Keratinocyte (primary cell): Measurements from ENCODE around the gene ESRP2. TPM values are rescaled to one million over a fixed set of nuclear protein-coding genes. Genes with fewer than 3 reads are reported as not detected.

ENCODE experiments used
- DNase-seq: peaks from one replicate; pipeline ENCODE4 v3.0.0-alpha.2; 2011; ENCODE audit warnings: low read depth, missing footprints, low spot score
- FAIRE-seq: peaks from 2 replicates; lab custom pipeline; 2011; peaks lifted over from hg19 to GRCh38; lab: Jason Lieb, UNC
- H2AFZ ChIP-seq: 2 replicates; pipeline ENCODE4 v1.6.0; 2012; ENCODE audit warnings: low read length, control low read depth, inconsistent platforms; ENCODE audit not compliant: control insufficient read depth
- H3K27ac ChIP-seq: 2 replicates; pipeline ENCODE4 v1.5.1; 2011; ENCODE audit warnings: low read length; ENCODE audit not compliant: control insufficient read depth, insufficient read depth
- H3K27me3 ChIP-seq: 3 replicates; pipeline ENCODE4 v1.6.0; 2011; ENCODE audit warnings: low read length; ENCODE audit not compliant: control insufficient read depth, insufficient read depth; ENCODE audit errors: extremely low read depth
- H3K36me3 ChIP-seq, 2 experiments: 2 replicates in 1 of 2; 3 replicates in 1 of 2; pipeline ENCODE4 v1.5.1; 2011; ENCODE audit warnings: low read length in 2 of 2, mild to moderate bottlenecking in 1 of 2; ENCODE audit not compliant: control insufficient read depth in 2 of 2, insufficient read depth in 2 of 2; ENCODE audit errors: extremely low read depth in 1 of 2
- H3K4me1 ChIP-seq: 3 replicates; pipeline ENCODE4 v1.5.1; 2011; ENCODE audit warnings: low read length; ENCODE audit not compliant: control insufficient read depth, insufficient read depth; ENCODE audit errors: extremely low read depth
- H3K4me2 ChIP-seq: 3 replicates; pipeline ENCODE4 v1.6.0; 2011; ENCODE audit warnings: low read depth, low read length; ENCODE audit not compliant: control insufficient read depth, insufficient read depth; ENCODE audit errors: extremely low read depth
- H3K4me3 ChIP-seq, 3 experiments: fragments of 200-600 bp in 1 of 3; sonication (generic) in 1 of 3; 2 replicates in 2 of 3; 3 replicates in 1 of 3; pipeline ENCODE4 v1.5.1; 2011 to 2016; ENCODE audit warnings: low read length in 3 of 3, mild to moderate bottlenecking in 3 of 3, control low read depth in 2 of 3, inconsistent platforms in 1 of 3, low read depth in 1 of 3, mixed read lengths in 1 of 3, mixed run types in 1 of 3, moderate library complexity in 1 of 3; ENCODE audit not compliant: control insufficient read depth in 2 of 3, insufficient read depth in 2 of 3; ENCODE audit errors: extremely low read depth in 1 of 3
- H3K79me2 ChIP-seq: 2 replicates; pipeline ENCODE4 v1.6.0; 2012; ENCODE audit warnings: low read length; ENCODE audit not compliant: control insufficient read depth, insufficient read depth
- H3K9ac ChIP-seq: 3 replicates; pipeline ENCODE4 v1.6.0; 2011; ENCODE audit warnings: low read length; ENCODE audit not compliant: control insufficient read depth, insufficient read depth; ENCODE audit errors: extremely low read depth
- H3K9me1 ChIP-seq: 3 replicates; pipeline ENCODE4 v1.6.0; 2011; ENCODE audit warnings: low read length; ENCODE audit not compliant: control insufficient read depth, insufficient read depth; ENCODE audit errors: extremely low read depth
- H3K9me3 ChIP-seq: 2 replicates; pipeline ENCODE4 v1.5.1; 2012; ENCODE audit warnings: low read depth, low read length; ENCODE audit not compliant: control insufficient read depth
- H4K20me1 ChIP-seq: 3 replicates; pipeline ENCODE4 v1.6.0; 2011; ENCODE audit warnings: low read length; ENCODE audit not compliant: control insufficient read depth, insufficient read depth; ENCODE audit errors: extremely low read depth
- EZH2 ChIP-seq: IDR thresholded peaks from one replicate; pipeline ENCODE4 v1.6.1; 2012; ENCODE audit warnings: inconsistent platforms, mild to moderate bottlenecking, low read length, moderate library complexity
- dilution Hi-C: fragments of 300-500 bp; cut with MboI; formaldehyde crosslinking; loops from one replicate; pipeline ENCODE4 v1.7.0; 2020; ENCODE audit warnings: low sequenced_read_pairs; ENCODE audit not compliant: extremely low pct_ligation_motif_present
- polyA plus RNA-seq, 5 experiments: library from polyadenylated mRNA; depleted of rRNA in 3 of 5; stranded (reverse) in 3 of 5; stranded (forward) in 1 of 5; unstranded in 1 of 5; fragments of >200 nt; gene quantifications; 1 replicate in 1 of 5; 2 replicates in 3 of 5; 3 replicates in 1 of 5; pipeline versions ENCODE4 v1.2.1 to v1.2.3, GENCODE V29; 2011 to 2012; ENCODE audit warnings: missing spikeins in 2 of 5, low read depth in 1 of 5, low replicate concordance in 1 of 5
- TF ChIP-seq, protein P1 (sequence below), 3 experiments: IDR thresholded peaks in 1 of 3; conservative IDR thresholded peaks in 1 of 3; optimal IDR thresholded peaks in 1 of 3; 2 replicates in 2 of 3; 3 replicates in 1 of 3; pipeline versions ENCODE3 to v1.5.1; 2011; ENCODE audit warnings: low read length in 3 of 3, mild to moderate bottlenecking in 3 of 3, moderate library complexity in 2 of 3, control low read depth in 1 of 3, inconsistent platforms in 1 of 3; ENCODE audit not compliant: insufficient read depth in 2 of 3; ENCODE audit errors: extremely low read depth in 1 of 3

ESRP2 gene
- polyA plus RNA-seq, 1 donor (not counting 4 experiments of a cell fraction or from before 2014, with no cell fraction given): 39.2 TPM

DNA sequence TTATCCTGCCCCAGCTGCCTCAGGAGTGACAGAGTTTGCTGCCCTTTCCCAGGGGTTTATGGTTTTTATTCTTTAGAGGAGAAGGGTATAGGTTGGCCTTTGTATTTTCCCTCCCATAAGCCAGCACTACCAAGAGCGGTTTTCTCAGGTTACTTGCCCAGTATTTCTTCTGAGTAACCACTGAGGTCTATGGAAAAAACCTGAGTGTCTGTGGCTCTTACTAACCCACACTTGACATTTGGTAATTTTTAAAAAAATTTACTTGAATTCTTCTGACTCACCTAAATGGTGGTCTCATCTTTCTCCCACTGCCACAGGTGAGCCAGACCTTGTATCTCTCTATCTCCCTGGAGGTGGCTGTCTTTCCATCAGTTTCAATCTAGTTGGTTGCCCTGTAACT lies 34.4 kb upstream of the ESRP2 start:
- Histone ChIP-seq H3K4me3 (no peak overlapping the region), H3K9me1 (peaks cover 16% of the 10 kb centered on the region), H2AFZ (no peak overlapping the region), H3K4me1 (peaks cover 43% of the 10 kb centered on the region), H4K20me1 (peaks cover 18% of the 10 kb centered on the region), H3K4me2 (no peak overlapping the region), H3K27ac (no peak overlapping the region), H3K79me2 (peaks cover 65% of the 10 kb centered on the region), H3K36me3 (peaks cover 13 to 27% of the 10 kb centered on the region in 2 experiments), H3K27me3 (no peaks in the 10 kb centered on the region), H3K9me3 (no peaks in the 10 kb centered on the region), H3K9ac (no peak overlapping the region)
- FAIRE-seq: no peak
- TF ChIP-seq, protein P1, sequence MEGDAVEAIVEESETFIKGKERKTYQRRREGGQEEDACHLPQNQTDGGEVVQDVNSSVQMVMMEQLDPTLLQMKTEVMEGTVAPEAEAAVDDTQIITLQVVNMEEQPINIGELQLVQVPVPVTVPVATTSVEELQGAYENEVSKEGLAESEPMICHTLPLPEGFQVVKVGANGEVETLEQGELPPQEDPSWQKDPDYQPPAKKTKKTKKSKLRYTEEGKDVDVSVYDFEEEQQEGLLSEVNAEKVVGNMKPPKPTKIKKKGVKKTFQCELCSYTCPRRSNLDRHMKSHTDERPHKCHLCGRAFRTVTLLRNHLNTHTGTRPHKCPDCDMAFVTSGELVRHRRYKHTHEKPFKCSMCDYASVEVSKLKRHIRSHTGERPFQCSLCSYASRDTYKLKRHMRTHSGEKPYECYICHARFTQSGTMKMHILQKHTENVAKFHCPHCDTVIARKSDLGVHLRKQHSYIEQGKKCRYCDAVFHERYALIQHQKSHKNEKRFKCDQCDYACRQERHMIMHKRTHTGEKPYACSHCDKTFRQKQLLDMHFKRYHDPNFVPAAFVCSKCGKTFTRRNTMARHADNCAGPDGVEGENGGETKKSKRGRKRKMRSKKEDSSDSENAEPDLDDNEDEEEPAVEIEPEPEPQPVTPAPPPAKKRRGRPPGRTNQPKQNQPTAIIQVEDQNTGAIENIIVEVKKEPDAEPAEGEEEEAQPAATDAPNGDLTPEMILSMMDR (optimal IDR thresholded peaks at IDR 0.05 in 1 of 3, IDR thresholded peaks at IDR 0.05 in 1 of 3, conservative IDR thresholded peaks at IDR 0.05 in 1 of 3; ENCODE audit: extremely low read depth in 1 of 3, insufficient read depth in 2 of 3, low read length in 3 of 3): no peak
- no peak for TF ChIP-seq EZH2
- no peak for DNase-seq
- dilution Hi-C loops: no loop called here

DNA sequence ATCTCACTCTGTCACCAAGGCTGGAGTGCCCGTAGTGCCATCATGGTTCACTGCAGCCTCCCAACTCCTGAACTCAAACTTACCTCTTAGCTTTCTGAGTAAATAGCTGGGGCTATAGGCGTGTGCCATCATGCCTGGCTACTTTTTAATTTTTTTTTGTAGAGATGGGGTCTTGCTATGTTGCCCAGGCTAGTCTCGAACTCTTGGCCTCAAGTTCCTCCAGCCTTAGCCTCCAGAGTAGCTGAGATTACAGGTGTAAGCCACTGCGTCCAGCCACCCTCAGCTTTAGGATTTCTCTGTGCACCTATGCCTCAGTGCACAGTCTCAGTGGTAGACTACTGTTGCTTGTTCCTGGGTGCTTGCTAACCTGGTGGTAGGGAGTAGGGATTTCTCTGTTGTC lies 33.9 kb upstream of the ESRP2 start:
- FAIRE-seq: no peak
- H4K20me1 ChIP-seq: peaks cover 17% of the 10 kb centered on the region
- dilution Hi-C loops: no loop called here
- no peak for DNase-seq
- peaks cover 63% of the 10 kb centered on the region for H3K79me2 ChIP-seq
- no peak overlapping the region for H3K4me2 ChIP-seq
- H3K27ac ChIP-seq: no peak overlapping the region
- H3K36me3 ChIP-seq: peaks cover 11 to 25% of the 10 kb centered on the region in 2 experiments
- peaks cover 43% of the 10 kb centered on the region for H3K4me1 ChIP-seq
- H3K9me3 ChIP-seq: no peaks in the 10 kb centered on the region
- no peaks in the 10 kb centered on the region for H3K27me3 ChIP-seq
- H3K4me3 ChIP-seq: no peak overlapping the region
- H3K9me1 ChIP-seq: peaks cover 14% of the 10 kb centered on the region
- TF ChIP-seq, protein P1 (optimal IDR thresholded peaks at IDR 0.05 in 1 of 3, IDR thresholded peaks at IDR 0.05 in 1 of 3, conservative IDR thresholded peaks at IDR 0.05 in 1 of 3; ENCODE audit: extremely low read depth in 1 of 3, insufficient read depth in 2 of 3, low read length in 3 of 3): no peak
- TF ChIP-seq EZH2: no peak
- no peak overlapping the region for H3K9ac ChIP-seq
- H2AFZ ChIP-seq: no peak overlapping the region
